Psoas muscle (tissue), 8 donors: ENCODE data around the gene GPR65. TPM values are rescaled to one million over a fixed set of nuclear protein-coding genes. Genes with fewer than 3 reads are reported as not detected.

Experiments used
- ATAC-seq, 4 donors: fragments of 200-7000 bp; cut with Tn5 transposase; one replicate each; pipeline ENCODE4 v1.9.1; 2020; ENCODE audit warnings: moderate library complexity in 3 of 4, mild to moderate bottlenecking in 2 of 4
- DNase-seq, 2 donors: peaks; one replicate each; pipeline ENCODE4 v3.0.0-alpha.2; 2020
- H3K27ac ChIP-seq: fragments of 200-600 bp; one replicate; pipeline ENCODE4 v1.8.0; 2022
- H3K27me3 ChIP-seq, 3 donors: fragments of 200-600 bp in 1 of 3; one replicate each; pipeline versions ENCODE4 v1.6.1 to v1.8.0; 2013 to 2022; ENCODE audit warnings: low read length in 2 of 3, mild to moderate bottlenecking in 2 of 3, moderate library complexity in 1 of 3; ENCODE audit not compliant: insufficient read depth in 3 of 3
- H3K36me3 ChIP-seq, 2 donors: fragments of 200-600 bp in 1 of 2; one replicate each; pipeline versions ENCODE4 v1.6.1 to v1.8.0; 2013 to 2022; ENCODE audit warnings: low read depth in 1 of 2, mild to moderate bottlenecking in 1 of 2, moderate library complexity in 1 of 2; ENCODE audit not compliant: insufficient read depth in 1 of 2
- H3K4me1 ChIP-seq: fragments of 200-600 bp; one replicate; pipeline ENCODE4 v1.8.0; 2022
- H3K4me3 ChIP-seq: fragments of 200-600 bp; one replicate; pipeline ENCODE4 v1.8.0; 2022; ENCODE audit warnings: mild to moderate bottlenecking
- H3K9me3 ChIP-seq: fragments of 200-600 bp; one replicate; pipeline ENCODE4 v1.8.0; 2022
- CTCF ChIP-seq: fragments of 200-600 bp; IDR thresholded peaks from one replicate; pipeline ENCODE4 v1.8.0; 2022; ENCODE audit warnings: antibody characterized with exemption
- WGBS, 3 donors: extraction: QIAGEN DNeasy Blood & Tissue Kit; methylation state at CpG; one replicate each; pipeline versions ENCODE4 v1.1.6 to v1.1.7; 2013; 5-methylcytosine and 5-hydroxymethylcytosine counted together
- intact Hi-C, 2 donors: fragments of 100-400 bp; cut with DNase I; formaldehyde crosslinking; loops; one replicate each; pipeline versions ENCODE4 v1.11.0 to v1.14.2; 2022
- polyA plus RNA-seq, 3 donors: library from polyadenylated mRNA; stranded (reverse); fragments of 200-250 nt; gene quantifications; one replicate each; pipeline ENCODE4 v1.2.3, GENCODE V29; 2013
- total RNA-seq, 4 donors: library from RNA; stranded (reverse); fragmentation: NEBNext Ultra II Directional in 2 of 4; extraction: Animal tissue kit (Norgen Biotek cat#: 25700) in 2 of 4; gene quantifications; one replicate each; pipeline versions ENCODE4 v1.2.1 to v1.2.4, GENCODE V29; 2021 to 2023
- donor health status: healthy with polysubstance abuse.
- donor health status: DM: no; HTN: no; CAD: no; lungs with moderate emphysema.
- donor health status: Bipolar disorder and iron deficiency.
- donor health status: healthy.
- donor health status: DM: yes; HTN: yes; CAD: no.
- donor health status: DM: no; HTN: no; CAD: no.
- donor health status: DM: no; HTN: no; CAD: no.
- donor health status: DM: yes; HTN: yes; CAD: no.

GPR65 gene
- total and polyA plus RNA-seq, 7 donors: 0.06 to 0.34 (median 0.24) TPM

GRCh38 chr14:88009486-88009885 is 4.6 kb downstream of the GPR65 start:
- no peaks in the 10 kb centered on the region for H3K27me3 ChIP-seq
- no peak for TF ChIP-seq CTCF
- intact Hi-C loops: no loop called here
- H3K4me1 ChIP-seq: no peaks in the 10 kb centered on the region
- no peak overlapping the region for H3K27ac ChIP-seq
- H3K9me3 ChIP-seq: no peaks in the 10 kb centered on the region
- ATAC-seq: no peak
- H3K4me3 ChIP-seq: no peak overlapping the region
- whole genome bisulfite sequencing, 3 donors: 90 to 95% (median 95%) methylated on average over 1 of the region's 1 CpG
- no peaks in the 10 kb centered on the region for H3K36me3 ChIP-seq
- DNase-seq: no peak

- intact Hi-C loops: loop anchor here in 1 of 2 donors (5.0 kb wide), 1 partner anchor 157 kb away; no protein-coding TSS in a partner anchor
- H3K9me3 ChIP-seq: no peaks in the 10 kb centered on the region
- no peak for TF ChIP-seq CTCF
- H3K4me1 ChIP-seq: no peaks in the 10 kb centered on the region
- ATAC-seq: no peak
- no peak overlapping the region for H3K27ac ChIP-seq
- no peaks in the 10 kb centered on the region for H3K36me3 ChIP-seq
- WGBS, 3 donors: 83% methylated on average over 2 of the region's 2 CpGs
- H3K4me3 ChIP-seq: no peak overlapping the region
- no peaks in the 10 kb centered on the region for H3K27me3 ChIP-seq
- DNase-seq: no peak
These were observed 5.4 kb downstream of the GPR65 start for GRCh38 chr14:88010331-88010730.

GRCh38 chr14:88012495-88012894 is 7.6 kb downstream of the GPR65 start:
- ATAC-seq: no peak
- DNase-seq: no peak

GRCh38 chr14:88013750-88014349 is 8.9 kb downstream of the GPR65 start:
- no peaks in the 10 kb centered on the region for H3K9me3 ChIP-seq
- WGBS, 3 donors: 4 to 6% (median 5%) methylated on average over 7 of the region's 7 CpGs
- no peaks in the 10 kb centered on the region for H3K36me3 ChIP-seq
- no peaks in the 10 kb centered on the region for H3K27me3 ChIP-seq
- no peak overlapping the region for H3K27ac ChIP-seq
- DNase-seq (peak; percentile 38 to 58), ATAC-seq (peak; percentile 68 to 89 (median 82))
- TF ChIP-seq CTCF: peak; percentile 76
- H3K4me3 ChIP-seq: no peak overlapping the region
- intact Hi-C loops: loop anchor here in 1 of 2 donors (5.0 kb wide), 1 partner anchor 153 kb away; no protein-coding TSS in a partner anchor
- no peaks in the 10 kb centered on the region for H3K4me1 ChIP-seq

More at GRCh38 chr14:88012495-88012894, 7.6 kb downstream of the GPR65 start:
- H3K27me3 ChIP-seq: no peaks in the 10 kb centered on the region
- no peaks in the 10 kb centered on the region for H3K9me3 ChIP-seq
- H3K4me1 ChIP-seq: no peaks in the 10 kb centered on the region
- no peak for TF ChIP-seq CTCF
- 72 to 79% (median 77%) methylated on average over 5 of the region's 5 CpGs for WGBS, 3 donors
- no peak overlapping the region for H3K4me3 ChIP-seq
- intact Hi-C loops: loop anchor here in 1 of 2 donors (5.0 kb wide), 1 partner anchor 155 kb away; no protein-coding TSS in a partner anchor
- H3K36me3 ChIP-seq: no peaks in the 10 kb centered on the region
- no peak overlapping the region for H3K27ac ChIP-seq

- Histone ChIP-seq H3K4me3 (no peak overlapping the region), H3K4me1 (no peaks in the 10 kb centered on the region), H3K9me3 (no peaks in the 10 kb centered on the region), H3K27me3 (no peaks in the 10 kb centered on the region), H3K36me3 (no peaks in the 10 kb centered on the region), H3K27ac (no peak overlapping the region)
- intact Hi-C loops: no loop called here
- DNase-seq: no peak
- ATAC-seq: no peak
- TF ChIP-seq CTCF: no peak
- WGBS, 3 donors: 91 to 95% (median 94%) methylated on average over 2 of the region's 2 CpGs
These were observed 11.8 kb downstream of the GPR65 start for GRCh38 chr14:88016768-88017167.
